Mesodermal cell (in vitro differentiated cells): ENCODE results near the gene MICU1.
"Not testable (repeated sequence)": the region's sequence is repeated elsewhere in the genome, so short reads cannot be mapped to it uniquely, and the experiment has no call there.

Experiments used
- H3K27ac ChIP-seq: 2 replicates; pipeline ENCODE4 v1.7.0; 2013; ENCODE audit warnings: mild to moderate bottlenecking, low read depth, low read length, moderate library complexity; ENCODE audit not compliant: severe bottlenecking
- H3K36me3 ChIP-seq: 2 replicates; pipeline ENCODE4 v1.7.1; 2013; ENCODE audit warnings: mild to moderate bottlenecking, low read length, moderate library complexity; ENCODE audit not compliant: control insufficient read depth, insufficient read depth
- H3K4me1 ChIP-seq: one replicate; pipeline ENCODE4 v1.7.1; 2013; ENCODE audit warnings: mild to moderate bottlenecking, low read length; ENCODE audit not compliant: insufficient read depth, control insufficient read depth, poor library complexity, severe bottlenecking
- H3K4me3 ChIP-seq: 2 replicates; pipeline ENCODE4 v1.7.0; 2013; ENCODE audit warnings: low read length, control low read depth, mild to moderate bottlenecking; ENCODE audit not compliant: insufficient read depth, poor library complexity, severe bottlenecking; ENCODE audit errors: extremely low read depth
- H3K9me3 ChIP-seq: 2 replicates; pipeline ENCODE4 v1.7.1; 2013; ENCODE audit warnings: mild to moderate bottlenecking, low read length, moderate library complexity; ENCODE audit not compliant: control insufficient read depth
- WGBS, 2 experiments: methylation state at CpG; one replicate each; pipeline ENCODE4 v1.1.5; 2013; ENCODE audit warnings: missing lambda C conversion rate in 2 of 2; ENCODE audit not compliant: insufficient coverage in 2 of 2; 5-methylcytosine and 5-hydroxymethylcytosine counted together

The MICU1 gene

GRCh38 chr10:72484521-72484920 is 141.4 kb downstream of the MICU1 start:
- WGBS, 2 experiments, result 90 to 100% methylated on average over 1 to 2 of the region's 3 CpGs
- no peaks in the 10 kb centered on the region for H3K4me1 ChIP-seq
- H3K27ac ChIP-seq, result no peak overlapping the region
- no peak overlapping the region for H3K4me3 ChIP-seq
- no peaks in the 10 kb centered on the region for H3K36me3 ChIP-seq
- no peaks in the 10 kb centered on the region for H3K9me3 ChIP-seq

GRCh38 chr10:72483471-72483870 is 142.4 kb downstream of the MICU1 start:
- Histone ChIP-seq H3K36me3 (no peaks in the 10 kb centered on the region), H3K4me1 (no peaks in the 10 kb centered on the region), H3K9me3 (no peaks in the 10 kb centered on the region), H3K4me3 (no peak overlapping the region), H3K27ac (no peak overlapping the region)
- WGBS, 2 experiments, result 81 to 94% methylated on average over 3 to 5 of the region's 6 CpGs

- Histone ChIP-seq H3K4me1 (no peaks in the 10 kb centered on the region), H3K27ac (no peak overlapping the region), H3K9me3 (no peaks in the 10 kb centered on the region), H3K36me3 (no peaks in the 10 kb centered on the region), H3K4me3 (no peak overlapping the region)
- WGBS, 2 experiments, result 100% methylated on average over 1 of the region's 2 CpGs
Observed at GRCh38 chr10:72480861-72481260, 145.0 kb downstream of the MICU1 start.

- H3K4me1 ChIP-seq, result no peaks in the 10 kb centered on the region
Observed at GRCh38 chr10:72477463-72477862, 148.4 kb downstream of the MICU1 start.

GRCh38 chr10:72472306-72472705 is 153.6 kb downstream of the MICU1 start:
- WGBS, 2 experiments, result no CpG with 5 or more reads among the region's 1 CpG

More at GRCh38 chr10:72477463-72477862, 148.4 kb downstream of the MICU1 start:
- WGBS, 2 experiments, result 100% methylated on average over 1 of the region's 2 CpGs
- H3K36me3 ChIP-seq, result peaks cover 23% of the 10 kb centered on the region
- no peaks in the 10 kb centered on the region for H3K9me3 ChIP-seq
- no peak overlapping the region for H3K27ac ChIP-seq
- H3K4me3 ChIP-seq, result no peak overlapping the region

GRCh38 chr10:72470666-72471065 is 155.2 kb downstream of the MICU1 start:
- no peak overlapping the region for H3K27ac ChIP-seq
- no CpG with 5 or more reads among the region's 1 CpG for WGBS, 2 experiments

More at GRCh38 chr10:72472306-72472705, 153.6 kb downstream of the MICU1 start:
- Histone ChIP-seq H3K36me3 (peaks cover 40% of the 10 kb centered on the region), H3K4me1 (no peaks in the 10 kb centered on the region), H3K4me3 (no peak overlapping the region), H3K9me3 (no peaks in the 10 kb centered on the region), H3K27ac (no peak overlapping the region)

GRCh38 chr10:72467064-72467463 is 158.8 kb downstream of the MICU1 start:
- peaks cover 17% of the 10 kb centered on the region for H3K36me3 ChIP-seq
- not testable (repeated sequence) for H3K27ac ChIP-seq, H3K9me3 ChIP-seq, H3K4me1 ChIP-seq, H3K4me3 ChIP-seq
- 94 to 100% methylated on average over 3 to 5 of the region's 7 CpGs for WGBS, 2 experiments

More at GRCh38 chr10:72470666-72471065, 155.2 kb downstream of the MICU1 start:
- peaks cover 40% of the 10 kb centered on the region for H3K36me3 ChIP-seq
- H3K4me1 ChIP-seq, result peaks cover 5% of the 10 kb centered on the region
- no peak overlapping the region for H3K4me3 ChIP-seq
- H3K9me3 ChIP-seq, result no peaks in the 10 kb centered on the region

GRCh38 chr10:72466018-72466417 is 159.9 kb downstream of the MICU1 start:
- WGBS, 2 experiments, result 89% methylated on average over 3 of the region's 4 CpGs; no CpG with 5 or more reads in 1 of the 2 experiments
- Histone ChIP-seq H3K4me1 (peaks cover 5% of the 10 kb centered on the region), H3K36me3 (peaks cover 14% of the 10 kb centered on the region), H3K4me3 (no peak overlapping the region), H3K27ac (peak overlapping the region; percentile 20), H3K9me3 (no peaks in the 10 kb centered on the region)

GRCh38 chr10:72464438-72464837 is 161.4 kb downstream of the MICU1 start:
- H3K4me3 ChIP-seq, result no peak overlapping the region
- no peaks in the 10 kb centered on the region for H3K9me3 ChIP-seq
- no peak overlapping the region for H3K27ac ChIP-seq
- H3K36me3 ChIP-seq, result no peaks in the 10 kb centered on the region
- peaks cover 5% of the 10 kb centered on the region for H3K4me1 ChIP-seq
- WGBS, 2 experiments, result no CpG with 5 or more reads among the region's 2 CpGs

- 100% methylated on average over 1 of the region's 3 CpGs; no CpG with 5 or more reads in 1 of the 2 experiments for WGBS, 2 experiments
- Histone ChIP-seq H3K4me3 (no peak overlapping the region), H3K4me1 (peaks cover 5% of the 10 kb centered on the region), H3K27ac (no peak overlapping the region), H3K9me3 (no peaks in the 10 kb centered on the region), H3K36me3 (no peaks in the 10 kb centered on the region)
Observed at GRCh38 chr10:72462261-72462660, 163.6 kb downstream of the MICU1 start.

- H3K9me3 ChIP-seq, result no peaks in the 10 kb centered on the region
- no peaks in the 10 kb centered on the region for H3K36me3 ChIP-seq
- 100% methylated on average over 2 of the region's 2 CpGs for WGBS, 2 experiments
- no peaks in the 10 kb centered on the region for H3K4me1 ChIP-seq
- H3K27ac ChIP-seq, result no peak overlapping the region
- H3K4me3 ChIP-seq, result no peak overlapping the region
Observed at GRCh38 chr10:72461085-72461484, 164.8 kb downstream of the MICU1 start.
